GM21717 (cell line): Measurements from ENCODE around the gene TMEM253.
A peak's percentile ranks its signal among the peaks of the same experiment; 100 is the strongest.

Experiments
- ATAC-seq: cut with Tn5 transposase; IDR thresholded peaks from one replicate; pipeline ENCODE4 v1.9.1; 2021; ENCODE audit warnings: mild to moderate bottlenecking, moderate library complexity; ENCODE audit not compliant: unreplicated experiment

Gene TMEM253

DNA sequence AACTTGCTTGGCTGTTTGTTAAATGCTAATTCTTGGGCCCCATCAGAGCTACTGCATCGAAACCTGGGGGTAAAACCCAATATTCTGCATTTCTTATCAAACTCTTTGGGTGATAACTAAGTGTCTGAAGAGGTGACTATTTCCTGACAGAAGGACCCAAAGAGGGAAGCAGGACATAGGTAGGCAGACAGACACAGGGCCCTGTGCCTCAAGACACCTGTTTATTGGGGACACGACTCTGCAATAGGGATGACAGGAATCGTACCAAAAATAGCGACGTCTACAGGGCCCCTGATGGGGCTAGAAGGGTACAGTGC, 11.0 kb upstream of the TMEM253 start:
- ATAC-seq: no peak

DNA sequence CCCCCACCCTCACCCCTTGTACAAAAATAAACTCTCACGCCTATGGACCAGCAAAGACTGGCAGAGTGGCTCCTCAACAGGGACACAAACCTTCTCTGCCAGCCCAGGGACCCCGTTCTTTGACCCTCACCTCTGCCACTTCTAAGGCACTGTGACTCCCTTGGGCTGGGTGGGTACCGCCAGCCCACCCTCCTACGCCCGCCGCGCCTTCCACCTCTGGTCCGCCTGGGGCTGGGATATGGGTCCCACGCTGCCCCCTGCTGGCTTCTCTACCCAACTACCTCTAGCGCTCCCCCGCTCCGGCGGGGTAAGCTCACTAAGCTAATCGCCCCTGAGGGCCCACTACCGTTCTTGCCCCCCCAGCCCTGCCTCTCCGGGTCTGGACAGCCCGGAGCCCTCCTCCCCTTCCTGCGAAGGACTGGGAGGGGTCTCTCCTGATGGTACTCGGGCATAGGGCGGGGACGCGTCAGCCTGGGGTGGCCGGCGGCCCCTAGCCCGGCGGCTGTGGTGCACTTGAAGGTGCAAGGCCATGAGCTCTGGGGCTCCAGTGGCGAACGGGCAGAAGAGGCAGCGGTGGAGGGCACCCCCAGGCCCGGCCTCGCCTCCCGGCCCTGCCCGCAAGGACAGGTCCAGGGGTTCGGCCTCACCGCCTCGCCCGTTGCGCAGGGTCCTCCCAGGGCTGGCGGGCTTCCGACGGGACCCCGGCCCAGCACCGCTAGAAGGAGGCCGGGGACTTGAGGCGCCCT, 10.5 kb upstream of the TMEM253 start:
- ATAC-seq: no peak

DNA sequence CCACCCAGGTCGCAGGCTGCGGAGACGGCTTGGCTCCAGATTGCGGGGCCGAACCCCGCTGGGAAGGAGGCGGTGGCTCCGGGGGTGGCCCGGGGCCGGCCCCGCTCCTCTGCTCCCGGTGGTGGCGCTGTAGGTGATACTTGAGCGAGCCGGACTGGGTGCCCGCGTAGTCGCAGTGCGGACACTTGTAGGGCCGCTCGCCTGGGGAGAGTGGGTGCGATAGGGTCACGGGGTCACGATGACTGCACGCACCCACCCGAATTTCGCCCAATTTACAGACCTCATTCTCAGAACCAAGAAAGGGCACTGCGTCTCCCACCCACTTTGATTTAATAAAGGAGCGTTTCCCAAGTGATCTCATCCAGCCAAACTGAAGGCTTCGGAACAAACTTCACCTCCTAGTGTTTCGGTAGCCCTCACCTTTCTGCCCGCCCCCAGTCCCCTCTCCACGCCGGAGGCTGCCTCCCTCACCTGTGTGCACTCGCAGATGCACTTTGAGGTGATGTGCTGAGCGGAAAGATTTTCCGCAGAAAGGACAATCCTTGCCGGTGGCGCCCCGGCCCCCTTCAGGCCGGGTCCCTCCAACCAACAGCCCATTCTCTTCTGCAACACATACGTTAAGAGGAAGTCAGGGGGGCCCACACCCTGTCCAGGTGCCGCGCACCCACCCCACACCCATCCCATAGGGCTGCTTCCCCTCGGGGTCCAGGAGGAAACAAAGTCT, 9.8 kb upstream of the TMEM253 start:
- no peak for ATAC-seq

DNA sequence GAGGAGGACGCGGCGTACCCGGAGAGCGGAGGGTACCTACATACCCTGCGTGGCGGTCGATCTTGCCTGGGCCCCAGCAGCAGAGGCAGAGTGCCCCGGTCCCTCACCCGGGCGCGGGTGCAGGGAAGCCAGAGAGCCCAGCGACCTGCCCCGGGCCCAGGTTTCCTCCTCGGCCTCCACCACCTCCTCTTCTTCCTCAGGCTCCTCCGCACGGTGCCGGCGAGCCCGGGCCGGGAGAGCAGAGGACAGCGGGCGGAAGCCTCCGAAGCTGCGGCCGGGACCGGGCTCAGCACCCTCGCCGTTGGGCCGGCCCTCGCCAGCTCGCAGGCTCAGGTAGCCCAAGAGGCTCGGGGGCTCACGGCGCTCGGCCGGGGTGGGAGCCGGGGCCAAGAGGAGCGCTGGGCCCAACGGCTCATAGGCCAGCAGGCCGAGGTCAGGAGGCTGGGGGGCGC, 9.0 kb upstream of the TMEM253 start:
- no peak for ATAC-seq

DNA sequence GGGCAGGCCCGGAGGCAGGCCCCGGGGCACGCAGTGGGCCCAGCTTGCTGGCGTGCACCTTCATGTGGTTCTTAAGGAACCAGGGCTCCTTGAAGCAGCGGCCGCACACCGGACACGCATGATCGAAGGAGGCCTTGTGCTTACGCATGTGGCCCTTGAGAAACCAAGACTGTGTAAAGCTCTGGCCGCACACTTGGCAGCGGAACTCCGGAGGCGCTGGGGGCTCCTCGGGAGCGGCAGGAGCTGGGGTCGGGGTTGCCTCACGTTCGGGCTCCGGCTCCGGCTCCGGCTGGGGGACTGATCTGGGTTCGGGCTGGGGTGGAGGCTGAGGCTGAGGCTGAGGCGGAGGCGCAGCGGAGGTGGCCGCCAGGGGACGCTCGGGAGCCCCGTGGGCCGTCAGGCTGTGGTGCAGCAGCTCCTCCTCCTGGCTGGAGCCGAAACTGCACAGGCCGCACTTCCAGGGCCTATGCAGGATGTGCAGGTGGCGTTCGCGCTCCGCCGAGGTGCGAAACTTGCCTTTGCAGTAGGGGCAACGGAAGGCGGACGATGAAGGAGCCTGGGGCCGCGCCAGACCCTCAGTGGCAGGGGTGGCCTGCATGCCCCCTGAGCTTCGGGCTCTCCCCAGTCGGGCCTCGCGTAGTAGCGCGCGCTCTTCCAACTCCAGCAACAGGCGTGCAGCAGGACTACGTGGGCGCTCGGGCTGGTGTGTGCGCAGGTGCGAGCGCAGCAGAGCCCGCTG, 8.4 kb upstream of the TMEM253 start:
- ATAC-seq: peak; percentile 62

DNA sequence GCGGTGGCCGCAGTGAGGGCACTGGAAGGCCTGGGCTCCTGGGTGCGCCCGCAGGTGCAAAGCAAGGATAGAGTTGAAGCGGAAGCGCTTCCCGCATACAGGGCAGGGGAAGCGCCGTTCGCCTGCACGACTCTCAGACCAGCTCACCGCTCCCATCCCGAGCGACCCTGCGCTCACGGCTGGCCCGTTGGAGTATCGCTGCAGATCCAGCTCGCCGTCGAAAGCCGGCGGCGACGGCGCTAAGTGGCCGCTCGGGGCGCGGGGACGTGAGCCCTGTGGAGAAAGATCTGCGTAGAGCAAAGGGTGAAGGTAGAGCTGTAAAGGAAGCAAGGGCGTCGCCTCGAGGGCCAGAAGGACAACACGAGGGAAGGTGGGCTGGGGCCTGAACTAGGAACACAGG, 7.8 kb upstream of the TMEM253 start:
- ATAC-seq: no peak

DNA sequence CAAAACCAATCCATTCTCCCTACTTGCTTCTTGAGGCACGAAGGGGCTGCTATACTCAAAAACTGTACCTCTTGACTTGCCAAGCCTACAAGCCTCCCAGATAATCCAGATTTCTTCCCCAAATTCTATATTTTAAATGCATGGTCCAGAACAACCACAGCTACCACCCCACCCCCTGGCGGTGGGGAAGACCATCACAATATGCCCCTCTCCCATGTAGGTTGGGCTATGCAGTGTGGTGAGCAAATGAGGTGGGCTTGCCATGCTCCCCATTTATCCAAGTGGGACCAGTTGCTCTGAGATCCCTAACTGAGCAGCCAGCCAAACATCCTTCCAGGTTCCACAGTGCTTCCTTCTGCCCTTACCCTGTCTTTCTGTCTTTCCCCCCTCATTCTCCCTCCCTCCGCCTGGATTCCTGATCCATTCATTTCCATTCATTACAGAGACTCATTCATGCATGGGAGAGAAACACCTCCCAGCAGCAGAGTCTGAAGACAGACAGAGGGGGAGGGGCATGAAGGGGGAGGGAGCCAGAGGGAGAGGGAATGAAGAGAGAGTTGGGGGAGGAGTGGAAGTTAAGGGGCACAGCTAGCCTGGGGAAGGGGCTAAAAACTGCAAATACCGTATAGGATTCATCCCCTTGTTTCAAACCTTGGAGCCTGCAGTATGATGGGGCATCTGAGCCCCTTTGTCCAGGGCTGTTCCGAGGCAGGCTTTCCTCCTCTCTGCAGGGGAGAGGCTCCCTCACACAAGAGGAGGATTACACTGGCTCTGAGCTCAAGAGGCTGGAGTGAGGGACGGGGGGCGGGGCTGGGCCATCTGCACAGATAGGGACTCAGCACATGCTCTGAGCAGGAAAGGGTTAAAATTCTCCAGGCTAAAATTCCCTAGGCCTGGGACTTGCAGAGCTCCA, 6.8 kb upstream of the TMEM253 start:
- ATAC-seq: no peak

DNA sequence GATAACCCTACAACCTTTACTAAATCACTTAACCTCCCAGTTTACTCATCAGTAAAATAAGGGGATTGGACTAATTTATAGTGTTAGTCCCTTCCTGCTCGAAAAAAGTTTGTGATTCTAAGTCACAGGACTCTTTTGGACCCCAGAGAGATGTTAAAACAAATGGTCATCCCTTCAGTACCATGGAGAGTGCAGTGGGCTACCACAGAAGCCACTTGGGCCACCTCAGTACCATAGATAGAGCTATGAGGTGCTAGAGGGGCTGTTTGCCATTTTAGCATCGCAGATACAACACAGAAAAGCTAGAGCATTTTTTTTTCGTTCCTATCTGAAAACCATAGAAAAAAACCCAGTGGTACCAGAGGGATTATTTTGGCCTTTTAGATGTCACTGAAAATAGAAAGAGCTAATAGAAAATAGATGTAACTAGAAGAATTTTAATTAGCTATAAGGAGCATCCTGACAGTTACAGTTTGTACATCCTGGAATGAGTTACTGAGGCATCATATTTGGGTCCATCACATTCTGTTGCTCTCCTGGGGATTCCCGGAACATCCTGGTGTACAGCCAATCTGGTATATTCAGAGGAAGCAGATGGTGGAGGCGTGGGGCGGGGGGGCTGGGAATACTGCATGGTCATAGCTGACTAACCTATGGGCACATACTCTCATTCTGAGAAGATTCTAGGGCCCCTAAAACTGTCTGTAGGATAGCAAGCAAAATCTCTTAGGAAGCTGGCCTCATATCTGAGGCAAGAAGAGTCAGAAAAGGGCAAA, 5.2 kb upstream of the TMEM253 start:
- no peak for ATAC-seq

DNA sequence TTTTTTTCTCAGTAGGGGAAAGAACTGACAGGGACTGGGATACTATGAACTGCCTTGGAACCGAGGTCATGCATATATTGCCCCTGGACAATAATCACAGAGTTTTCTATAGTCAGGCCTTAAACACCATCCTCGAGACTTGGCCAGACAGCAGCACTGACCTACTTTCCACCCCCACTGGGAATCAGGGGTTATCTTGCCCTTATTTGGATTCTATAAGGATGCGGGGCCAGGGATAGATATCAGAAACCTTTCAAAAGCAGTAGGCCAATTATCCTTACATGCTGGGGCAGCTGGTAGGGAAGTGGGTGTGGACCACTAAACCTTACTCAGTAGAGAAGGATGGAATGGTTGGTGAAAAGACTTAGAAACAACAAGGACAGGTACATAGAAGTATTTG, 4.4 kb upstream of the TMEM253 start:
- ATAC-seq: no peak

DNA sequence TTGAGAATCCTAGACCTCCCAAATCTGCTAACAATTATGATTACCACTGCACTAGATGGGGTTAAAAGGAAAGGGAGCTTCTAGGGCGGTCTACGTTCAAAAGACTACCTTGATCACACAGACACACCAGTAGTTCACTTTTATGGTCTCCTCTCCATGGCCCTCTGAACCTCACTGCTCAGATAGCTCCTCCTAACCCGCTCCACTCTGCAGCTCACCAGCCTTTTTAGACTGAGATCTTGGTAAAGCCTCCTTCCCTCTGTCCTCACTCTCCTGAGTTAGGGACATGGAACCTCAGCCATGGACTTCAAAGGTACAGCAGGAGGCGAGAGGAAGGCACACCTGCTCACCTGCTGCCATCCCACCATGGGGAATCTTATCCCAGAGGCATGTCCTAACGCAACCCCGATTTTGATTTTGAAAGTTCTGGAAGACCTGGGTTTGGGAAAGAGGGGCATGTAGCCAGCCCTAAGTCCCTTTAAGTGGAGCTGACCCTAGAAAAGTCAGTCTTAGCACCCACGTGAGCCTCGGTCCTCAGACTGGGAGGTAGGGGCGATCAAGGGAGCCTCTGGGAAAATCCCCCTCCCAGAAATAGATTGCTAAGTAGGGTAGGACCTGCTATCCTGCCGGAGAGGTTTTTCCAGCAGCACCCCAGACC, 3.8 kb upstream of the TMEM253 start:
- no peak for ATAC-seq

DNA sequence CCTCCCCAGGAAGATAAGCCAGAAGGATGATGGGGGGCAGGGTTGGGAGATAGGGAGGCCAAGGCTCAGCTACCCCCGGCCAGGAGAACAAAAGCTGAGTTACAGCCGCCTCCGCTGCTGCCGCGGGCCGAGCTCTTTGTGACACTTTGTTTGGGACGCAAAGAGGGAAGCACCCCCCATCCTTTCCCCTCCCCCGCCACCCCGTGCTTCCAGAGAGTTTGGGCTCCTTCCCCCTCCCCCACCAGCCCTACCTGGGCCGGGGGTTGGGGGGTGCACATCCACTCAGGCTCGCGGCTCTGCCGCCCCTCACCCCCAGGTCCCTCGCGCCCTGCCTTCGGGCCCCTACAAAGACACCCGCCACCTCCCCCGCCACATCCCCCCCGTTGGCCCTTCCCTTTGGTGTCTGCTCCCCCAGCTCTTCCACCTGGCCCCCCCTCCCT, 3.2 kb upstream of the TMEM253 start:
- no peak for ATAC-seq

DNA sequence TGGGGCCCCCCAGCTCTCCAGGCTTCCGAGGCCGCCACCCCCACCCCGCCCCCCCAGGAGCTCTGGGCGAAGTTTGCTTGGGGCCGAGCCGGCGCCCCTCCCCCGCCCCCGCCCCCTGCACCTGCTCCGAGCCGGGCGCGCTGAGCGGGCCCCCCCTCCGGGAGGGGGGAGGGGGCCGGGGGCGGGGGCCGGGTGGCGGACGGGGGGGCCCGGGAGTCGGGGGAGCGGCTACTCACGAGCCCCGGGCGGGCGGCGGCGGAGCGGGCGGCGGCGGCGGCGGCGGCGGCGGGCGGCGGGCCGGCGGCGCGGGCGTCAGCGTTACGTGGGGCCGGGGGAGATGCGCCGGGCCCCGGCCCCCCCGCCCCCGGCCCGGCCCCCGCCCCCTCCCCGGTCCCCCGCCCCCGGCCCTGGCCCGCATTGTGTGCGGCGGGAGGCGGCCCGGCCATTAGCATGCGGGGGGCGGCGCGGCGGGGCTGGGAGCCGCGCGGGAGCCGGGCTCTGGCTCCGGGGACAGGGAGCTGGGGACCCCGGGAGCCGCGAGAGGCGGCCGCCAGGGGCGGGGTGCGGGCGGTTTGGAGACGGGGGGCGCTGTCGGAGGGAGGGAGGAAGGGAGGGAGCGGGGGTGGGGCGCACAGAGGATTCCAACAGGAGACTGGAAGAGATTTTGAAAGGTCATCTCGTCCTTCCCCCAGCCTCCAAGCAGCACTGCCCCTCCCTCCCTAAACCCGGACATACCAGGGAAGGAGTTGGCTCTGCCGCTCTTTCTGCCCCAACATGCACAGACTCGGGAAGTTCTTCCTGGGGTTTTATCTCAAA, 2.6 kb upstream of the TMEM253 start, which contains the start of gene ZNF219:
ZNF219 (minus strand) TSS at position 580 of the 816 bp plus-strand sequence. CDS start 5,064 bp downstream, outside the sequence.
- no peak for ATAC-seq

DNA sequence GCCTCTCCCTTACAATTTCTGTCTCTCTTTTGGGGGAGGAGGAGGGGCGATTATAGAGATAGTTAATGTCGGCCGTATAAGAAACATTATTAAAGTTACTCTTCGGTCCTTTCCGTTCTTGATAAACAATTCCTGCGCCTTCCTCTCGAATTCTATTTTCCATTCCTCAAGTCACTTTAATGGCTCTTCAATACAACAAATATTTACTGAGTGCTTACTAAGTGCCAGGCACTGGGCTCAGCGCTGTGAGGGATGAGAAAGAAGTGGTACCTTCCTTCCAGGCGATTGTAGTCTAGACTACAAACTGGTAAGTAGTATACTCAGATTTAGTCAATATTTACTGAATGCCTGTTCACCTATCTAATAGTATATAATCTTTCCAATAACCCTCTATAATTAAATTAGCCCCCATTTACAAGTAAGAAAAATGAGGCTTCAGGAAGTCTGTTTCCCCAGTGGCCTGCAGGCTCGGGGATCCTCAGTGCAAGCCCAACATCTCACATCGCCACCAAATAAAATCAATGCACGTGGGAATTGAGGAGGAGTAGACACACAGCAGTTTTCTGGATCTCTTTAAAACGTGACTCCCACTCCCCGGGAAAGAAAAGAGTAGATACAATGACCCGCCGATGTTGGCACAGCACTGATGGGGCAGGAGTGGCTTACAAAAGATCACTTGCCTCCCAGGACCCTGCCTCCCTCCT, 1.8 kb upstream of the TMEM253 start:
- ATAC-seq: no peak

DNA sequence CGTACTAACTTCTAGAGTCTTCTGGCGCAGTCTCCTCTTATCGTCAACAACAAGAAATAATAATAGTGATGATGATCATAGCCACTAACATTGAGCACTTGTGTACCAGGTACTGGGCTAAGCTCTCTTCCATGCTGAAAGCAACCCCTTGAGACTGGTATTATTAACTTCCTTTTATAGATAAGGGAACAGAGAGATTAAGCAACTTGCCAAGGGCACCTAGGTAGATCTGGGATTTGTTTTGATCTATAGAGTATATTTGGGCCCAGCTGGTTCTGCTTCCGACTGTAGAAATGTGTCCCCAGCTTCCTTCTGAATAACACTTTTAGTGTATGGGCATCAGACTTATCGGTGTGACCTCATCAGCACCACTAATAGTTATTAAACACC, 1.3 kb upstream of the TMEM253 start:
- ATAC-seq: no peak

DNA sequence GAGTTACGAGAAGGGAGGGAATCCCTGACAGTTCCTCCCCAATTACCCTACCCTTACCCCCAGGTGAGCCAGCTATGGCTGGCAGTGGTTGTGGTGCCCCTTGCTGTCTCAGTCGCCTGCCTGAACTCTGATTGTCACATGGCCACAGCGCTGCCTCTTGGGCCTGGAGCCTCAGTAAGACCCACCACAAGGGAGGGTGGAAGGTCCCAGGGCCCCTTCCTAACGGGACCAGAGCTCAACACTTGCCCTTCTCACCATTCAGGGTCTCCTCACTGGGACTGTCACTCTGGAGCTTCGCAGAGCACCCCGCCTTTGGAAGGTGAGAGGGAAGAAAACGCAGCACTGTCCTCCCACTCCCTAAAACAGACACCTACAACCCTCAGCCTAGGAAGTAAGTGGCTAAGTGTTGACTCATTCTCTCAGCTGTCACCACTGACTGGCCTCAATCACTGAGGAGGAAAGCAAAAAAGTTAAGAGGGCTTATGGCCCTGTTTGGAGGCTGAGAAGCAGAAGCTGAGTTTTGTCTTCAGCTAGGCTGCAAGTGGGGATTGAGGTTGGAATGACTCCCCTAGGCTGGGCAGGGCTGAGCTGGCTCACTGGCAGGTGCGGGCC, 1.0 kb downstream of the TMEM253 start:
- no peak for ATAC-seq

DNA sequence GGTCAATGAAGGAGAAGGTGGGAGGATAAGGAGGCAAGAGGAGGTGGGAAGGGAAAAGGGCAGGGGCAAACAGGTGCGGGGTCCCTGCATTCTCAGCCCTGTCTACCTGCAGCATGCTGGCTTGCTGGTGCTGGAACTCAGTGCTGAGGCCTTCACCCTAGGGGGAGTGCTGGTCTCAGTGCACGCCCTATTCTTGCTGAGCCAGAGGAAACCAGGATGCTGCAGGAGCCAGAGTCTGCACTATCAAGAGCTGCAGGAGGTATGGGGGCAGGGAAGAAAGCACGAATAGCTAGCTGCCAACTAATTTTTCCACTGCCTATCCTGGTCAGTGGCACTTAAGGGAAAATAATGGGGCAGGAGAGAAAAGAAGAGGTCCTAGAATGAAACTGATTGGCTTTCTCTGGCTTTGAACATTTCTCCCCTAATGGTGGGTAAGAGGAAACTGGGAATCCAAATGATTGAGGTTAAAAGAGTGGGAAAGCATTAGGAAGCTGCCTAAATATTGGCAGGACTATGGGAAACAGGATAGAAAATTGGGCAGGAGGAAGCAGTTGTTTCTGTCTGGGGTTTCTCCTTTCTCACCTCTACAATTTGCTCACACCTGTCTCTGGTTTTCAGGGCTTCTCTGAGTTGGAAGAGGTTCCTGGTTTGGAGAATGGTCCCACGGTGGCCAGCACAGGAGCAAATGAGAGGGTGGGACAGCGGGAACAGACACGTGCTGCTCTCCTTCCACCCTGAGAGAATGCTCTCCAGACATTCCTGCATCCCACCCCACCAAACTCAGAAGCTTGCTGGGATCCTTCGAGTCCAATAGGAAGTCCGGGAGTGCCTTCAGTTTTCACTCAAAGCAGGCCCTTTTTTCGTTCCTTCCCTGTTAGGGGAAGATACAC, 1.9 kb downstream of the TMEM253 start:
- no peak for ATAC-seq

DNA sequence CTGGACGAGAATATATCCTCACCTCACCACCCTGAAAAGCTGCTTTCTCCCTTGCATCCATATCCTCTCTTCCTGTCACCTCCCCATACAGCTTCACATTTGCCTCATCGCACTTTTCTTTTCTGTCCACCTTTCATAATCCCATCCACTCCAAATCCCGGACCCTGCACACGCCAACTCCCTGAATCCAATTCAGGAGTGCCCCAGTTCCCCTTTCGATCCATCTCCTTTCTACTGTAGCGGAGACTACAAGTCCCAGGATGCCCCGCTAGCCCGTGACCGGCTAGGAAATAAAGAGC, 2.5 kb downstream of the TMEM253 start:
- ATAC-seq: no peak
